Suprapubic skin (tissue), 4 donors: ENCODE results near the gene U2SURP. TPM values are rescaled to one million over a fixed set of nuclear protein-coding genes. Genes with fewer than 3 reads are reported as not detected.
"Not testable (repeated sequence)": the region's sequence is repeated elsewhere in the genome, so short reads cannot be mapped to it uniquely, and the experiment has no call there.

Experiments
- DNase-seq, 2 donors: peaks; one replicate each; pipeline ENCODE4 v3.0.0-alpha.2; 2019; ENCODE audit warnings: low spot score in 2 of 2
- H3K27ac ChIP-seq: fragments of 200-600 bp; sonication (generic); one replicate; pipeline ENCODE4 v1.5.1; 2019
- H3K27me3 ChIP-seq: fragments of 200-600 bp; sonication (generic); one replicate; pipeline ENCODE4 v1.5.1; 2019
- H3K36me3 ChIP-seq: fragments of 200-600 bp; sonication (generic); one replicate; pipeline ENCODE4 v1.5.1; 2019
- H3K4me1 ChIP-seq: fragments of 200-600 bp; sonication (generic); one replicate; pipeline ENCODE4 v1.5.1; 2019
- H3K4me3 ChIP-seq: fragments of 200-600 bp; sonication (generic); one replicate; pipeline ENCODE4 v1.5.1; 2019; ENCODE audit warnings: mild to moderate bottlenecking
- H3K9me3 ChIP-seq: fragments of 200-600 bp; sonication (generic); one replicate; pipeline ENCODE4 v1.5.1; 2019
- CTCF ChIP-seq, 2 donors: fragments of 200-600 bp in 1 of 2; fragments of 450-650 bp in 1 of 2; sonication (generic) in 1 of 2; IDR thresholded peaks; one replicate each; pipeline ENCODE4 v1.5.1; 2016 to 2019; ENCODE audit warnings: antibody characterized with exemption in 2 of 2, mild to moderate bottlenecking in 1 of 2, moderate library complexity in 1 of 2
- EP300 ChIP-seq: sonication (generic); formaldehyde crosslinking; IDR thresholded peaks from one replicate; pipeline ENCODE4 v1.6.1; 2017; ENCODE audit warnings: antibody characterized with exemption
- POLR2A ChIP-seq, 2 donors: fragments of 450-650 bp; IDR thresholded peaks; one replicate each; pipeline ENCODE4 v1.6.1; 2017; ENCODE audit warnings: antibody characterized with exemption in 2 of 2, mild to moderate bottlenecking in 2 of 2, moderate library complexity in 2 of 2
- POLR2AphosphoS5 ChIP-seq, 3 donors: sonication (generic); formaldehyde crosslinking; IDR thresholded peaks; one replicate each; pipeline ENCODE4 v1.6.1; 2017; ENCODE audit warnings: antibody characterized with exemption in 3 of 3
- WGBS: methylation state at CpG from one replicate; pipeline ENCODE4 v1.1.5; 2018; 5-methylcytosine and 5-hydroxymethylcytosine counted together
- total RNA-seq, 4 donors: library from RNA; depleted of rRNA; stranded (reverse); fragments of >200 nt; gene quantifications; one replicate each; pipeline ENCODE4 v1.1.0, GENCODE V29; 2016

U2SURP gene
- total RNA-seq, 4 donors from 2014 or later = 51.4 to 175 (median 62.1) TPM

- WGBS = 79% methylated on average over 3 of the region's 3 CpGs
- H3K4me3 ChIP-seq = no peak overlapping the region
- DNase-seq = no peak
- H3K27me3 ChIP-seq = no peaks in the 10 kb centered on the region
- no peak overlapping the region for H3K27ac ChIP-seq
- no peaks in the 10 kb centered on the region for H3K4me1 ChIP-seq
- H3K9me3 ChIP-seq = no peaks in the 10 kb centered on the region
- no peaks in the 10 kb centered on the region for H3K36me3 ChIP-seq
- TF ChIP-seq POLR2AphosphoS5 (IDR thresholded peaks at IDR 0.05) = no peak
- no peak for TF ChIP-seq CTCF (IDR thresholded peaks at IDR 0.05)
- no peak for TF ChIP-seq EP300
- no peak for TF ChIP-seq POLR2A (IDR thresholded peaks at IDR 0.05)
Measured at GRCh38 chr3:143070977-143071551, 69.7 kb downstream of the U2SURP start.

GRCh38 chr3:143071776-143072175, 70.4 kb downstream of the U2SURP start:
- no peaks in the 10 kb centered on the region for H3K27me3 ChIP-seq
- WGBS = 94% methylated on average over 6 of the region's 6 CpGs
- no peak for DNase-seq
- TF ChIP-seq POLR2AphosphoS5 (IDR thresholded peaks at IDR 0.05) (no peak), EP300 (no peak), CTCF (IDR thresholded peaks at IDR 0.05) (no peak), POLR2A (IDR thresholded peaks at IDR 0.05) (no peak)
- no peak overlapping the region for H3K27ac ChIP-seq
- H3K36me3 ChIP-seq = no peaks in the 10 kb centered on the region
- no peak overlapping the region for H3K4me3 ChIP-seq
- H3K4me1 ChIP-seq = no peaks in the 10 kb centered on the region
- H3K9me3 ChIP-seq = no peaks in the 10 kb centered on the region

- 83% methylated on average over 12 of the region's 12 CpGs for WGBS
- H3K27me3 ChIP-seq, DNase-seq, H3K27ac ChIP-seq, H3K4me1 ChIP-seq, H3K9me3 ChIP-seq, H3K36me3 ChIP-seq, H3K4me3 ChIP-seq: not testable (repeated sequence)
Measured at GRCh38 chr3:143072298-143073020, 71.1 kb downstream of the U2SURP start.

DNA sequence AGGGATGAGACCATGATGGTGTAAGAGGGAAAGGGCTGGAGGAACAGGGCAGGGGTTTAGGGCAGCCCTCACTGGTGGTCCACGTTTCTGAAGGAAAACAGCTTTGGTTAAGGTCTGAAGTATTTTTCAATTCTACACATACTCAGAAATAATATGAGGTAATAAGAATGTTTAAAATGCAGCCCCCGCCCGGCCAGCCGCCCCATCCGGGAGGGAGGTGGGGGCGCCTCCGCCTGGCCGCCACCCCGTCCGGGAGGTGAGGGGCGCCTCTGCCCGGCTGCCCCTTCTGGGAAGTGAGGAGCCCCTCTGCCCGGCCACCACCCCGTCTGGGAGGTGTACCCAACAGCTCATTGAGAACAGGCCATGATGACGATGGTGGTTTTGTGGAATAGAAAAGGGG, 72.2 kb downstream of the U2SURP start:
- H3K4me1 ChIP-seq, H3K4me3 ChIP-seq, H3K9me3 ChIP-seq, H3K36me3 ChIP-seq, DNase-seq, H3K27me3 ChIP-seq, H3K27ac ChIP-seq: not testable (repeated sequence)
- 87% methylated on average over 8 of the region's 15 CpGs for WGBS

DNA sequence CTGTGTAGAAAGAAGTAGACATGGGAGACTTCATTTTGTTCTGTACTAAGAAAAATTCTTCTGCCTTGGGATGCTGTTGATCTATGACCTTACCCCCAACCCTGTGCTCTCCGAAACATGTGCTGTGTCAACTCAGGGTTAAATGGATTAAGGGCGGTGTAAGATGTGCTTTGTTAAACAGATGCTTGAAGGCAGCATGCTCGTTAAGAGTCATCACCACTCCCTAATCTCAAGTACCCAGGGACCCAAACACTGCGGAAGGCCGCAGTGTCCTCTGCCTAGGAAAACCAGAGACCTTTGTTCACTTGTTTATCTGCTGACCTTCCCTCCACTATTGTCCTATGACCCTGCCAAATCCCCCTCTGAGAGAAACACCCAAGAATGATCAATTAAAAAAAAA, 72.6 kb downstream of the U2SURP start:
- H3K36me3 ChIP-seq, H3K27me3 ChIP-seq, H3K4me1 ChIP-seq, H3K4me3 ChIP-seq, DNase-seq, H3K9me3 ChIP-seq, H3K27ac ChIP-seq: not testable (repeated sequence)
- WGBS = 72% methylated on average over 4 of the region's 5 CpGs

DNA sequence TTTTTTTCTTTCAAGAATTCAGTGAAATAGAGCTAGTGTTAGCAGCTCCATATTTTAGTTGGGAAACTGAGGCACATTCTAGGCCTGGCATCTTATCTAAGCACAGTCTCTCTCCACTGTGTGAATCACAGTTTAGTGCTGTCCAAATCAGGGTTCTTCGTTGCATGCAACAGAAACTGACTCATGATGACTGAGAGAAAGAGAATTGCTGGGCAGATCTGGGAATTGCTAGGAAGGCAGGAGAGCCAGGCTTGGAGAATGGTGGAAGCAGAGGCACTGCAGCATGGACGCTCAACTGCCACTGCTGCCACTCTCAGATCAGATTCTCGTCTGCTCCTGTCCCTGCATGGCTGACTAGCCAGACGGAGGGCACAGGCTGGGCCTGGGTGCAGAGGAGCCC, 77.5 kb downstream of the U2SURP start:
- no peak for DNase-seq
- H3K27ac ChIP-seq = no peak overlapping the region
- no peak for TF ChIP-seq EP300
- no peak for TF ChIP-seq POLR2A (IDR thresholded peaks at IDR 0.05)
- no peak for TF ChIP-seq POLR2AphosphoS5 (IDR thresholded peaks at IDR 0.05)
- TF ChIP-seq CTCF (IDR thresholded peaks at IDR 0.05) = no peak
- no peaks in the 10 kb centered on the region for H3K4me1 ChIP-seq
- H3K9me3 ChIP-seq = no peaks in the 10 kb centered on the region
- 86% methylated on average over 4 of the region's 4 CpGs for WGBS
- no peaks in the 10 kb centered on the region for H3K36me3 ChIP-seq
- no peak overlapping the region for H3K4me3 ChIP-seq
- H3K27me3 ChIP-seq = no peaks in the 10 kb centered on the region

DNA sequence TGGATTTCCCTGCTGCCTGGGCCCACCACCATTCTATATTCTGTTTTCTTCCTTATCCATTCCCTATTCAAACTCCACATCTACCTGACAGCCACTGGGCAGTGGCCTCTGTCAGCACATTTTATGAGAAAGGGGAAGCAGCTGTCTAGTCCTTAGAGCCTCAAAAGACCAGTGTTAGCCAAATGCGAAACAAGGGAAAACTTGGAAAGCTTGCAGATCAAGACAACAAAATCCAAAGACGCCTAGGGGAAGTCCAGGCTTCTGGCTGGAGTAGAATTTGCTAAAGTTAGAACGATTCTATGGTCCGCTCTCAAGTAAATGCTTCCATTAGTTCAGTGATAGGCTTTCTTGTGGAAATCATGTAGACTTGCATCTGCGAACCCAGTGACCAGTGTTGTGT, 78.8 kb downstream of the U2SURP start:
- Histone ChIP-seq H3K4me3 (no peak overlapping the region), H3K27me3 (no peaks in the 10 kb centered on the region), H3K36me3 (no peaks in the 10 kb centered on the region), H3K4me1 (no peaks in the 10 kb centered on the region), H3K27ac (no peak overlapping the region), H3K9me3 (no peaks in the 10 kb centered on the region)
- TF ChIP-seq CTCF (IDR thresholded peaks at IDR 0.05) (no peak), POLR2AphosphoS5 (IDR thresholded peaks at IDR 0.05) (no peak), POLR2A (IDR thresholded peaks at IDR 0.05) (no peak), EP300 (no peak)
- WGBS = 91% methylated on average over 5 of the region's 5 CpGs
- no peak for DNase-seq
